HUDEP-2 (cell line): Measurements from ENCODE around the gene SESN2.

ENCODE experiments used
- DNase-seq, 76 experiments: peaks; one replicate each; lab custom pipeline; 2025; ENCODE audit not compliant: unreplicated experiment in 76 of 76; lab: John Stamatoyannopoulos, UW

SESN2 gene, protein sequence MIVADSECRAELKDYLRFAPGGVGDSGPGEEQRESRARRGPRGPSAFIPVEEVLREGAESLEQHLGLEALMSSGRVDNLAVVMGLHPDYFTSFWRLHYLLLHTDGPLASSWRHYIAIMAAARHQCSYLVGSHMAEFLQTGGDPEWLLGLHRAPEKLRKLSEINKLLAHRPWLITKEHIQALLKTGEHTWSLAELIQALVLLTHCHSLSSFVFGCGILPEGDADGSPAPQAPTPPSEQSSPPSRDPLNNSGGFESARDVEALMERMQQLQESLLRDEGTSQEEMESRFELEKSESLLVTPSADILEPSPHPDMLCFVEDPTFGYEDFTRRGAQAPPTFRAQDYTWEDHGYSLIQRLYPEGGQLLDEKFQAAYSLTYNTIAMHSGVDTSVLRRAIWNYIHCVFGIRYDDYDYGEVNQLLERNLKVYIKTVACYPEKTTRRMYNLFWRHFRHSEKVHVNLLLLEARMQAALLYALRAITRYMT

DNA sequence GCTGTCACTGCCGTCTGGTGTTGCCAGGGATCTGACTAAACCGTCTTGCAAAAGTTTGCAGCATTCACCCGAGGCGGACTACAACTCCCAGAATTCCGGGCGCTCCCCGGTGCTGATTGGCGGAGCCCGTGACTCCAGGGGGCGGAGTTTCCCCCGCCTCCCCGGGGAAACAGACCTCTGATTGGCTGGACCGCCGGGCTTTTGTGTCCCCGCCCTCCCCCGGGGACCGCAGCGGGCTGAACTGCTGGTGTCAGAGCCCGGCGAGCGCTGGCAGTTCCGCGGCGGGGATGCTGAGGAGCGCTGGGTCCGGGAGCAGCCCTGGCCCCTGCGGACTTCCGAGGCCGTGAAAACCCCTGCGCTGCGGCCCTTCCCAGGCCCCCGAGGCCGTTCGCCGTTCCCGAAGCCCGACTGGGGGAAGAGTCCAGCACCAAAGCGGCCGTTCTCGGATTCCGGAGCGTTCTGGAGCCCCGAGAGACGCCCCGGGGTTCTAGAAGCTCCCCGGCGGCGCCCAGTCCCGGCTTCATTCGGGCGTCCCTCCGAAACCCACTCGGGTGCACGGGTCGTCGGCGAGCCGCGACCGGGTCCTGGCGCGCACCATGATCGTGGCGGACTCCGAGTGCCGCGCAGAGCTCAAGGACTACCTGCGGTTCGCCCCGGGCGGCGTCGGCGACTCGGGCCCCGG, at the start of gene SESN2:
Gene SESN2, plus strand, starts transcription at position 267 of the 682 bp plus-strand sequence. Its CDS starts 330 bp downstream, at position 597.
- DNase-seq, result peak in 75 of 76 experiments; percentile 22 to 98 (median 96)

DNA sequence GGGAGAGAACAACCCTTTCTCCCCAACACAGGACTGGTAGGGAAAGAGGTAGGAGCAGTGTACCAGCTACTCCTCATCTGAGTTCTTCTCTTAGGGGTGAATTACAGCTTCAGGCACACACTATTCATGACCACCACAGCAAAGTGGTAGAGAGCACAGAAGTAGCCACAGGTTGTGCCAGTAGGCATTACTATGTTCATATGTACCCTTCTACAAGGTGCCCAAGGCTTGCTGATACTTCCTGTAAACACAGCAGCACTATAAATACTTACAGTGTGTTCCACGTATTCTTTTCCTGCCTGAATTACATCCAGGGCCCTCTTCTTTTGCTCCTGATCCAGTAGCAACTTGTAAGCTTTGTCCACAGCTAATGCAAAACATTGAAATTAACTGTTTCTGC, 49.6 kb upstream of the SESN2 start:
- no peak for DNase-seq

DNA sequence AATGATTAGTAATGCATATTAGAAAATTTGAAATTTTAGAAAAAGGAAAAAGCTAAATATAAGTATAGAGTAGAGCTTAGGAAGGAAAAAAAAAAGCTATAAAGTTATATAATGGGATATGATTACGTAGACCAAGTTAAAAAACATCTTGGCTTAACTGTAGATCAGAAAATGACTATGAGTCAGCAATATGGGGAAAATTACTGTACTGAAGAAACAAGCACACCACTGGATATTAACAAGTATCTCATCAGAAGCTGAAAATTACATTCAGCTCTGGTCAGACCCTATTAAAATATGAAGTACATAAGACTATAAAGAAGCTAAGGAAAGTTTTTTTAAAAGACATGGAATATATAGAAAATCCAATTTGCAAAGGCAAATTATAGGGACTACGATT, 46.0 kb upstream of the SESN2 start:
- DNase-seq, result no peak

DNA sequence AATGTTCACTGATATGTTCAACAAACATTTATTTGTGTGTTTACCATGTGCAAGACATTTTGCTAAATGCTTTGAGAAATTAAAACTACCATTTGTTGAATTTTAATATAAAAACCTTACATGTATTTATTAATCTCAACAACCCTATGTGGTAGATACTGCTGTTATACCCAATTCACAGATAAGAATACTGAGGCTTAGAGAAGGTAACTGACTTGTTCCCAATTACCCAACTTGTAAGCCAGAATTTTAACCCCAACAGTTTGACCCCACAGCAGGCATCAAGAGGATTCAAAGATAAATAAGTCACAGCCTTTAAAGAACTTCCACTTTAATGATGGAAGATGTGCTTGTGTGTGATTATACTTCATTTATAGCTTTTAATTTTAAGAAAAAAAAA, 30.2 kb upstream of the SESN2 start:
- DNase-seq, result no peak

DNA sequence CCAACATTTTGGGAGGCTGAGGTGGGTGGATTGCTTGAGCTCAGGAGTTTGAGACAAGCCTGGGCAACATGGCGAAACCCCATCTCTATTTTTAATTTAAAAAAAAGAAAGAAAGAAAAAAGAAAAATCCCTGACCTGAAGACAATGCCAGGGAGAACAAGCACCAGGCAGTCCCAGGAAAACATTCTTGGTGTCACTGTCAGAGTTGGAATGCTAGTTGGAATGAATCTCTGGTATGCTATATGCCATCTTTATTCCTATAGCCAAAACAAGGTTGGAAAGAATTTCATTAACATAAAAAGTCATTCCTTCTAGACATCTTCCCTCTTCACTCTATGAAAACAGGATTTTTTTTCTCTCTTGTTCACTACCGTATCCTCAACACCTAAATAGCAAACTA, 29.3 kb upstream of the SESN2 start:
- no peak for DNase-seq

DNA sequence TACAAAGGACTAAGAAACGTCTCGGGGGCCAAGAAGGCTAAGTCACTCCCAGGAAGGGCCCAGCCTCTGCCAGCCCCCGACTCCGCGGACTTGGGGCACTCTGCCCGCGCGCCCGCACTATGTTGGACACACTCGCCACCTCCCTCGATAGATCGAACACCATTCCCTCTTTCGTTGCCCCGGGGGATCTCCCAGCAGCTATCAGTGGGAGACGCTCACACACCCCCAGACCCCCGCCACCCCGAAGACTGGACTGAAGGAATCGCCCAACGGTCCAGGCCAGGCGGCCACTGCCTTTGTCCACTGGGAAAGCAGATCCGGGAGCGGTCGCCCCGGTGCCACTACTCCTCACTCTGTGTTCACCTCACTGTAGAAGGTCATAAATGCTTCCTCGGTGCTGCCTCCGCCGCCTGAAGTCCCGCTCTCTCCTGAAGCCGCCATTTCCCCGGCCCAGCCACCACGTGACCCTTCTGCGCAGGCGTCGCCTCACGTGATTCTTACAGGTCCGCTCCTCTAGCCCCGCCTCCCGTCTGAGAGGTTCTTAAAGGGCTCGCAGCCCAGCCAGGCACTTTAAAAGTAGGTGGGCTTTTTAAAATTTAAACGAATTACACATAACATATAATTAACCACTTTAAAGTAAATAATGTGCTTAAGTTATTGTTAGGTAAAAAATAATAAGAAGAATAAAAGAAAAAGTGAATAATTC, 26.6 kb upstream of the SESN2 start, which contains the start of gene DNAJC8:
Gene DNAJC8, minus strand, starts transcription at position 472 of the 706 bp plus-strand sequence. Its CDS starts 31 bp downstream, at position 441.
- DNase-seq, result peak in 74 of 76 experiments; percentile 12 to 94 (median 84)

DNA sequence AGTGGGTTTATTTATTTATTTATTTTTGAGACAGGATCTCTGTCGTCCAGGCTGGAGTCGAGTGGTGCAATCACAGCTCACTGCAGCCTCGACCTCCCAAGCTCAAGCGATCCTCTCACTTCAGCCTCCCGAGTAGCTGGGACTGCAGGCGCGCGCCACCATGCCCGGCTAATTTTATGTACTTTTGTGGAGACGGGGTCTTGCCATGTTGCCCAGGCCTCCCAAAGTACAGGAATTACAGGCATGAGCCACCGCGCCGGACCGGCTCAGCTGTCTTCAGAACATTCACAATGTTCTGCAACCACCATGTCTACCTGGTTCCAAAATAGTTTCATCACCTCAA, 26.1 kb upstream of the SESN2 start:
- no peak for DNase-seq

DNA sequence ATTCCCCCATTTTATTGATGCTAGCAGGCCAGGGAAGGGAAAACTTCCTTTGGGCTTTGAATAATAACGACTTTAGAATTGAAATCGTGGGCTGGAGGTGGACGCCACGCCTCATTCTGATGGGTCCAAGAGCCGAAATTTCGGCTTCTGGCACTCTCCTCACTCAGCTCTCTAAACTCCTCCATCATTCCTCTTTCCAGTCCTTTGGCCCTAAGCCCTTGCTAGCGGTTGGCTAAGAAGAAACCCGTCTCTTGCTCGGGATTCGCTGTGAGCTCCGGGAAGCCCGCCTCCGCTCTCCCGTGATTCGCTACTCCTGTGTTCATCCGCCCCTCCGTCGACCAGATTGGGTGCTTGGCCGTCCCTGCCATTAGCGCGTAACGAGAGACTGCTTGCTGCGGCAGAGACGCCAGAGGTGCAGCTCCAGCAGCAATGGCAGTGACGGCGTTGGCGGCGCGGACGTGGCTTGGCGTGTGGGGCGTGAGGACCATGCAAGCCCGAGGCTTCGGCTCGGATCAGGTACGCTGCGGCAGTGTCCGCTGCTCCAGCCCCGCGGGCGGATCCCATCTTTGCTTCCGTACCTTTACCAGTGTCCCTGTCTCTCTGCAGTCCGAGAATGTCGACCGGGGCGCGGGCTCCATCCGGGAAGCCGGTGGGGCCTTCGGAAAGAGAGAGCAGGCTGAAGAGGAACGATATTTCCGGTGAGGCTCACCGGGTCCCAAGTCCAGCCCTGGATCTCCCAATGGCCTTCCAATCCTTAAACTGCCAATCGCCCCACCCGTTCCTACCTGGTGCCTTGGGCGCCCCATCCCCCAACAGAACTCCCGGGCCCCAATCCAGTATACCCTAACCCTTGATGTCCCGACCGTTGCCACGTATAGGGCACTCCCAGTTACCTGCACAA, 23.3 kb upstream of the SESN2 start, which contains the start of gene ATP5IF1:
Gene ATP5IF1, plus strand, starts transcription at position 370 of the 901 bp plus-strand sequence. Its CDS starts 60 bp downstream, at position 430.
- DNase-seq, result peak in 75 of 76 experiments; percentile 35 to 97 (median 93)

DNA sequence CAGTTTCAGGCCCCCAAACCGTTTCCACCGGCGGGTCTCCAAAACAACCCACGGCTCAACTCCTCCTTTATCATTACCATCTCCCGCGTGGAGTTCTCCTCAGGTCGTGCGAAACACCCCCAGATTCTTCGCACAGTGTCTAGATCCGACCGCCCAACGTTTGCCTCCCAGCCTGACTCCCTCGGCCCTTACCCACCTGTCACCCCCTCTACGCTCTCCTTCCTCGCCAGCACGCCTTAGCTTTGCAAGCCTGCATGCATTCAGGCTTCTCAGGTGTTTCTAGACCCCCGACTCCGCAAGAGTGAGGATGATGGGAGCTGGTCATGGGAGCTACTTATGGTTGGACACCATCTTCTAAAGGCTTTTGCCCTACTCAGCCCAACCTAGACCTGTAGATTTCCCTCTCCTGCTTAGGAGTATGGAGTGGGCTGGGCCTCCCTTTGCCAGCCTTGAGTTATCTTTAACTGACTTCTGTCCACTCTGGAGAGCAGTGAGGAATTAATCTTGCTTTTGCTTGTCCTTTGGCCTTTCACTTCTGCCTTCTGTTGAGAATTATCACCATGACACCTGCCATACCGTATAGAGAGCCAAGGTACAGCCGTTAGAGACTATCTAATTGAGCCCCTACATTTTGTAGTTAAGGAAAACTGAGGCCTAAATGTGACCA, 22.5 kb upstream of the SESN2 start:
- DNase-seq, result peak in 52 of 76 experiments; percentile 7 to 75 (median 36)

DNA sequence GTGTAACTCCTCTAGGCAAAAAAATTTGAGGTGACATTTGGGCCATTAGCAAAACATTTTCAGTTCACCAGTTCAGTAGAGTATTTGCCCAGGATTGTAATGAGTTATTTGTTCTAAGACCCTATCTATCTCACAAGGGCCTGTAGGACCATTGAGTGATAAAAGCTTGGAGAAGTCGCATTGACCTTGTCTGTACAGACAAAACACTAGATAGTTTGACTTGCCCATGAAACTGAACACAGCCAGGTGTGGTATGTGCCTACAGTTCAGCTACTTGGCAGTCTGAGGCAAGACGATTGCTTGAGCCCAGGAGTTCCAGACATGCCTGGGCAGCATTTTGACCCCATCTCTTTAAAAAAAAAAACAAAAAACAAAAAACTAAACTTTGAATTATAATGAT, 20.3 kb upstream of the SESN2 start:
- DNase-seq, result peak in 2 of 76 experiments; percentile 10 to 13

DNA sequence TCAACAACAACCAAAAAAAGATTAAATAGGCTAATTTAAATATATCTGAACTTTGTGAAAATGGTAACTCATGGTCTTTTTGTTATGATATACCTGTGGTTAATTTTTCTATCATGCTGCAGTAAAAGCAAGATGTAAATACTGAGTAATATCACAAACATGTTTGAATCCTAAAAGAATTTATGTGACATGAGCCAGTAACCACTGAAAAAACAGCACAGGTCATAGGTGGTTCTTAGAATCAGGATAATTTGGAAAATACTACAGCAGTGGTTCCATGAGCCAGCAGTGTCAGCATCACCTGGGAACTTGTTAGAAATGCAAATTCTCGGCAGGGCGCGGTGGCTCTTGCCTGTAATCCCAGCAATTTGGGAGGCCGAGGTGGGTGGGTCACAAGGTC, 19.3 kb upstream of the SESN2 start:
- DNase-seq, result no peak

DNA sequence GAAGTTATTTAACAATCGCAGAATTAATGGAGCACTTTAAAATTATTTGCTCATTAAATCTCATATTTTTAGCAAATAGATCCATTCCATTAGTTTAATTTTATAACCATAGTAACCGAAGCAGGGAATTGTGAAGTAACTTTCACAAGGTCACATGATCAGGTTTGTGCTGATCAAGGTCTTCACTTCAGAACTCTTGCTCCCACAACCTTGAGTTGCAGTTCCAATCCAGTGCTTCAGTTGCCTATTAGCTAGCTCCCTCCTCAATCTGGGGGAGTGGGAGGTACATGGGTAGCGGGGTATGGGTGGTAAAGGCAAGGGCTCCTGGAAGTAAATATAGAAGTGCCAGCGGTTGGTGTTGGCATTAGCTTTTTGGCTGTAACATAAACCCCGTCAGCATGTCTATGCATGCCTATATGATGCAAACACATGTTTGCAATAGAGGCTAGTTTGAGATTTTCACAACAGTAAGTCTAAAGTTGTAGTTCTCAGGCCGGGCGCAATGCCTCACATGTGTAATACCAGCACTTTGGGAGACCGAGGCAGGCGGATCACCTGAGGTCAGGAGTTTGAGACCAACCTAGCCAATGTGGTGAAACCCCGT, 17.6 kb upstream of the SESN2 start:
- no peak for DNase-seq

DNA sequence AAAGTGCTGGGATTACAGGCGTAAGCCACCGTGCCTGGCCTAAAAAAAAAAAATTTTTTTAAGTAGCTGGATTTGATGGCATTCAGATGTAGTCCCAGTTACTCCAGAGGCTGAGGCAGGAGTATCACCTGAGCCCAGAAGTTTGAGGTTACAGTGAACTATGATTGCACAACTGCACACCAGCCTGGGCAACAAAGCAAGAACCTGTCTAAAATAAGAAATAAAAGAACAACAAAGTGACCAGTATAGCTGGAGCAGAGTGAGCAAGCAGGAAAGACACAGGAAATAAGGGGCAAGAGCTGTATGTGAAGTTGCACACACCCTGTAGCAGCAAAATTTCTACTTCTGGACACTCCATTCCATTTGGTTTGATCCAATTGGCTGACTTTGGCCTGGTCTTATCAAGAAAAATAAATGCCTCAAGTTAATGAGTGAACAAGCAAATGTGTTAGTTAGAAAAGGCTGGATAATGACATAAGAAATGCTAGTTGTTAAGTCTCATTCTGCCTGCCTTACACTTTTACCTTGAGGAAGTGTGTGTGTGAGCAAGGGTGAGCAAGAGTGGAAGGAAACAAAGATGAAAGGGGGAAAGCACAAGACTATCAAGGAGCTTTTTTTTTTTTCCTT, 15.5 kb upstream of the SESN2 start:
- peak in 1 of 76 experiments; percentile 4 for DNase-seq

DNA sequence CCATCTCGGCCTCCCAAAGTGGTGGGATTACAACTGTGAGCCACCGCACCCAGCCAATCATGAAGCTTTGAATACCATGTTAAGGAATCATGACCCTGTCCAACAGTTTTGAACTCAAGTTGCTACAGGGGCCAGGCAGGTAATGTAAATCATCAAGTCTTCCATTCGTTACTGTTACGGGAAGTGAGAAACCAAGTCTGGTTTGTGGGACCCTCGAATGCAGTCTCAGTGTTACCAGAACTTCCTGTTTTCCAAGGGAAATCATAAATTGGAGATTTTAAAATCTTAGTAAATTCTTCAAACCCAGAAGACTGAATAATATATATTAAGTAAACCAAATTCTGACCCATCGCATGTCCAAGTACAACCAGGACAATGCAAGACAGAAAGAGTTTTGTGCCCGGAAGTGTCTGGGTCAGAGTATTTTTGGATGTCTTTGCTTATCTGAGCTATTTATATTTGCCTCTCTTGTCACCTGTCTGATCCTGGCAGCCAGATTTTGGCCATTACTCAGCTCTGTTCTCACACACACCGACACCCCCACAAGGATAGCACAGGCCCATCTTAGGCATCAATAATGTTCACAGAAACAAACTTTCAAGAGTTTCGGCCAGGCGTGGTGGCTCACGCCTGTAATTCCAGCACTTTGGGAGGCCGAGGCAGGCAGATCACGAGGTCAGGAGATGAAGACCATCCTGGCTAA, 14.6 kb upstream of the SESN2 start:
- no peak for DNase-seq

DNA sequence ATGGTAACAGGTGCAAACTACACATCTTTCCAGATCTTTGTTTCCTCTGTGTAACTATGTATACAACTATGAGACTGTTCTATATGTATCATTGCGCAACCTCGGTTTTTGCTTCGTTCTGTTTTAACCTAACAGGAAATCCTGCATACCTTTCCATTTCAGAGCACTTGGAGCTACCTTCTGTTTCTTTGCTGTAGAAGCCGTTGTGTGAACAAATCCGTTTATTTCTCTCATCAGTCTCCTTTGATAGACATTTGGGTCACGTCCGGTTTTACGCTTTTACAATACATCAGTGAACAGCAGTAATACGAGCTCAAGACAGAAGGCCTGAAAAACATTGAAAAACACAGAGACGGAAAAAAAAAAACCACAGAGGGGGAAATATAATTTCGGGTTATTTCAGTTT, 12.9 kb upstream of the SESN2 start:
- peak in 1 of 76 experiments; percentile 36 for DNase-seq

DNA sequence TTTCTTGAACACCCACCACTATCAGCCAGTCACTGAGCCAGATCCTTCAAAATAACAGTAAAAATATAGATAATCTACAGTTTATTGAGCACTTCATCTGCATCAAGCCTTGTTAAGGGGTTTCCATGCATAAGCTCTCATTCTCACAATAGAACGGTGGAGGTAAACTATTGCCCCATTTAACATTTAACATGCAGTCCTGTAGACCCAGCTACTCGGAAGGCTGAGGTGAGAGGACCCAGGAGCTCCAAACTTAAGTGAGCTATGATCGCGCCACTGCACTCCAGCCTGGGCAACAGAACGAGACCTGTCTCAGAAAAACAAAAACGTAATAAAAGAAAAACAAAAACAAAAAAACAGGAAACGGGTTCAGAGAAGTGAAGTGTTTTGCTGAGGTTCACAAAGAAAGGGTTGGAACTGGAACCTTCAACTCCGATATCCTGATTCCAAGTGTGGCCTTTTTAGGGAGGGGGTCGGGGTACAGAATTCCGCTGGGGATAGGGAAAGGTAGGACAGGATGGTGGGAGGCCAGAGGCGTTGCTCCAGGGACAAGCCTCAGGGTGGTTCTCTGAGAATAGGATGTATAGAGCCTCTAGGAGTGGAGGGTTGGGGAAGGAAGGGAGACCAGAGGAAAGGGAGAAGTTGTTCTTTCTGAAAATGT, 11.6 kb upstream of the SESN2 start:
- DNase-seq, result peak in 6 of 76 experiments; percentile 19 to 55 (median 36)

DNA sequence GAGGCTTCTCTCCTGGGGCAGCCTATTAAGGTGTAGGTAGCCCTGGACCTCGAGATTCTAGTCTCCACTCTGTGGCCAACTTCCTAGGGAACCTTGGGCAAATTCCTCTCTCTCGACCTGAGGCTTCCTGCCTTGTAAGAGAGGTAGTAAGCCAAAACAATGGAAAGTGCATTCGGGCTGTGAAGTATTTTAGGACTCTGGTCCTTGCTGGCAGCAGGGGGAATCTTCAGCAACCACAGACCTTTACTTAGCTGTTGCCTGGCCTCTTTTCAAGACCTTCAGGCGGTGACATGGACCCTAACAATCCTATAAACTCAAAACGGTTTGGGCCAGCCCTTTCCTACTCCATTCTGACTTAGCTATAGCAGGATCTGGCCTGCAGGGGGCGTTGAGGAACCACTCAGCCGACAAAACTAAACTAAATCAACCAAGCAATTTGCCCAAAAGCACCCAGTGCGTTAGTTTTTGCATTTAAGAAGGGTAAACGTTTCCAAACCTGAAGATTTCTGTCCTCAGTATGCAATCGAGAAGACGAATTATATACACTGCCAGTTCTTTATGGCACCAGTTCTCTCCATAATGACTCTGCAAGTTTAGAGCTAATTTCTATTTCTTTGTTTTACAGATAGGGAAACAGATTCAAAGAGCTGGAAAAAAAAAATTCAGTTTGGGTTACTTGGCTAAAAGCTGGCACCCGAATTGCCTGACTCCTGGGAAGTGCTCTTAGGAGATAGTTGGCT, 10.9 kb upstream of the SESN2 start:
- DNase-seq, result peak in 70 of 76 experiments; percentile 15 to 92 (median 65)
